HG02798 (cell line): Measurements from ENCODE around the gene TET3.

Experiments used
- ATAC-seq: cut with Tn5 transposase; IDR thresholded peaks from one replicate; pipeline ENCODE4 v1.9.1; 2021; ENCODE audit warnings: mild to moderate bottlenecking; ENCODE audit not compliant: unreplicated experiment, poor library complexity

The TET3 gene

DNA sequence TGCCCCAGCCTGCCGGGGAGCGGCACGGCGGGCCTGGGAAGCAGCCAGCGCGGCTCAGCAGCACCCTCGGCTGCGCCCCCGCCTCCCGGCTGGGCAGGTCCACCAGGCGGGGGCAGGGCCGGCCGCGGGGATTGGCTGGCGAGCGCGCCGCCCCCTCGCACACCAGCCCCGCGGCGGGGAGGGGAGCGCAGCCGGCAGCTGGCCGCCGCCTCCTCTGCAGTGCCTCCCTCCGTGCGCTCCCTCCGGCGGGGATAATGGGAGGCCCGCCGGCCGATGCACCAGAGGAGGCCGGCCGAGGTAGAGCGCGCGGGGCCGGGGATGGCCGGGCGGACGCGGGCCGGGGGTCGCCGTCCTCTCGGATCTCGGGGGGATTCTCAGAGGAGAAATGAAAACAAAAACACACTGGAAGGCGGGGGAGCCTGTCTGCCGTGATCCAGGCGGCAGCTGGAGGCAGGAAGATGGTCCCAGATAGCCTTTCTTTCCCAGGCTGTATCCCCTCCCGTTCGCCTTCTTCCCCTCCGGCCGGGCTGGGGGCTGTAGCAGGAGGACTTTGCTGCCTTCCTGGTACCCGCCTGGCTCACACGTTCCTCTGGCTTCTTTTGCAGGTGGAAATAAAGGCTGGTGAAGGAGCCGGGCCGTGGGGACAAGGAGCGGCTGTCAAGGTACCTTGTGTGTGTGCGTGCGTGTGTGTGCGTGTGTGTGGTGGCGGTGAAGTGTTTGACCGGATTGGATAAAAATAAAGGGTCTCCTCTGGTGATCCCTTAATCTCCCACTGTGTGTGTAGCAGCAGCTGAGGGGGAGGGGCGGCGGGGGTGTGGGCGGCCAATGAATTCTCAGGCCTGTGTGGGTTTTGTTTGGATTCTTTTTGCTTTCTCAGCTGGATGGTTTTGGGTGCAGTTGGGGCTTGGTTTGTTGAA lies 18.1 kb downstream of the TET3 start:
- ATAC-seq: peak; percentile 94

GRCh38 chr2:74003494-74004211 lies 18.9 kb downstream of the TET3 start:
- ATAC-seq: no peak

DNA sequence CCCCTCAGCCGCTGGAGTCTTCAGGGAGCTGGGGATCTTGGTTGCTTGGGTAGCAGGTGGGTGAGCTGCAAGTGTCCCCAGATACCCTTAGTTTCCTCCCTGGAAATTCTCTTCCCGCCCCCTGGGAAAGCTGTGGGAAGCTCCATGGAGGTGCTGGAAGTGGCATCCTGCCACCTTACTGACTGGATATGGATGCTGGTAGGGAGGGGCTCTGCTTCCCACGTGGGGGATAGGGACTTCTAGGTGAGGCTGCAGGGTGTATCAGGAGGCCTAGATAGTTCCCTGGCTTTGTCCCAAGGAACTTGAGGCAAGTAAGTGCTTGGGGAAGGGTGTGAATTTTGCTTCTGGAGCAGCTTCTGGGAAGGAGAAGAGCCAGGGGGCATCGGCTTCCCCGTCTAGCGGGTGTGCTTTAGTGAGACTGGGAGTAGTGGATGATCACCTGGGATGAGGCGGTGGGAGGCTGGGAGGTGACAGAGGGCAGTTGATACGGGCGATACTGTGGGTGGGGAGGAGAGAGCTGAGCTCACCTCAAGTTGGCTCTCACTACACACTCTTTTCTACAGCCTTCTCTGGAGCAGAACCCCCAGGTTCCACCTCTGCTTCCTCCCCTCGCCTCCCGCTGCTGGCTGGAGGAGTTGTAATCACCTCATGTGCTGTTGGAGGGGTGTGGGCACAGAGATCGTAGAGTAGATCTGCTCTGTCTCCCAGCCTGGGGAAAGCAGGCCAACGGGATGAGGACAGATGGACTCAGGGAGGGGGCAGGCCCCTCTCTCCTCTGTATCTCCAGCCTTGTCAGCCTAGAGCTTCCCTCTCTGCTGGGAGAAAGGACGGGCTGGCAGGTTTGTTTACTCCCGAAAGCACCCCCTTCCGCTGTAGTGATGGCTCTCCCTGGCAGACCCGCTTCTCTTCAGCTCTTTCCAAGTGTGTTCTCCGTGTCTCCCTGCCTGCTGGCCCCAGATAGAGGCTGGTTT lies 19.8 kb downstream of the TET3 start:
- no peak for ATAC-seq

DNA sequence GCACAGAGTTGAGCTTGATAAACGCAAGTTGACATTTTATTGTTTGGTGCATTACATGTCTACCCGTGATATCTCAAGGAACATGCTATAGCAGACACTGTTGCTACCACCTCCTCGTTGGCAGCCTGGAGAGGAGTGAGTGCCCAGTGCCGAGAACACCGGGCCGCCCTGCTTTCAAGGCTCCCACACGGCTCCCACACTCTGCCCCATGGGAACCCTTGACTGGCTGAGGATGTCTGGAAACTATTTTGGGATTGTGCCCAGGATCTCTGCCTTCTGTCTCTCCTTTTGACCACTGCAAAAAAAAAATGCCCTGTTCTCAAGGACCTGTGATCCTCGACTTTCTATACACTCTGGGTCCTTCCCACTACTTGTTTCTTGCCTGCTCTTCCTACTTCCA lies 21.1 kb downstream of the TET3 start:
- ATAC-seq: no peak

DNA sequence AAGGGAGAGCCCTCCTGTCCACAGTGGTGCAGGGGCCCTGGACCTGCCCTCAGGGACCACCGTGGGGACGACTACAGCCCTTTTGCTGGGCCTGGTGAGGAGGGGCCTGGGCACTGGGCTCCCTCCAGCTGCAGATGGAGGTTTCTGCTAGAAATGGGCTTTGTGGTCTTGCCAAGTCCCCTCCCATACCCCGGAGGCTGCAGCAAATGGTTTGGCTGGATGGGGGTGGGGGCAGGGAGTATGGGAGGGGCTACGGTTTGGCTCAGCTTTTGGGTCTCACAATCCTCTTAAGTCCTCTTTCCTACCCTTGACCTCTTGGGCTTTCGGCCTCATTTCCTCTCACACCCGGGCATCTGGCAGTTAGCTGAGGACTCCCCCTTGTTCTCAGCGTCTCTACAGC lies 21.7 kb downstream of the TET3 start:
- no peak for ATAC-seq

- ATAC-seq: no peak
Observed at GRCh38 chr2:74007121-74007520, 22.4 kb downstream of the TET3 start.

DNA sequence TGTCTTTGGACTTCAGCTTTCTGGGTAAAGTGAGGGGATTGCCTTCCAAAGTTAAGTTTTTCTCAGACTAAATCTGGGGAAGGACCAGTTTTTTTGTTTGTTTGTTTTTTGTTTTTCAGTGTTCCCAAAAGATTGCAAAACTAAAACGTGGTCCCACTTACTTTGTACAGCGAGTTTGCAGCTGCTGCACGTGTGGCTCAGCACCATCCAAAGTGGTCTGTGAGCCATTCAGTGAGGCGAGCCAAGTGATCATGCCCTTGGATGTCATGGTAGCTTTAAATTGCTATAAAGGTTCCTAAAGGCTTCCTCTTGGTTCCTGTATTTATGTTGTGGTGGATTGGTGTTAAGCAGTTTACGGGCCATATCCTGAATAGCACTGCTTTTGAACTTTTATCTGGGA lies 23.0 kb downstream of the TET3 start:
- ATAC-seq: no peak

DNA sequence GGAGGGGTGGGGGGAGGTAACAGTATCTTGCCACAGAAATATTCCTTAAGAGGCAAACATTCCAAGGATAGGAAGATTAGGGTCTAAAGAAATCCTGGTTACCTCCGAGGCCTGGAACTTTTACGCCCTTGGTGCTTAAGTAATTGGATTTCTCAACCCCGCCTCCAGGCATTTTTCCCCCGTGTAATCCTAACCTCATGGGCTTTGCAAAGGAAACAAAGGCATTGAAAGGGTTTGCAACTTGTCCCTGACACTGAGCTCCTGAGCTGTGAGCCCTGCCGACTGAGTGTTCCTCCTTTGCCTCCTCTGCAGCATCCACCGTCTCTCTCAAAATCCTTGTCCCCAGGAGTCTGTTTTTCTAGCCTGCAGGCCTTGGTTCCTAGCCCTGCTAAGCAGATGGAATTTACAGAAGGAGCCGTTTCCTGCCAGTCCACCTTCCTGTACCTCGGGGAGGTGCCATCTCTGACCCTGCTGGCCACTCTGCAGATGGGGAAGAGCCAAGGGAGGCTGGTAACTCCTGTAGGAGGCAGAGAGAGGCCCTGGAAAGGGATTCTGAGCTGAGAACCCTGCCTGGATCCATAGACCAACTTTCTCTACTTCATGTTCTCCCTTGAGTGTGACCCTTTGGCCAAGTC lies 24.2 kb downstream of the TET3 start:
- no peak for ATAC-seq

DNA sequence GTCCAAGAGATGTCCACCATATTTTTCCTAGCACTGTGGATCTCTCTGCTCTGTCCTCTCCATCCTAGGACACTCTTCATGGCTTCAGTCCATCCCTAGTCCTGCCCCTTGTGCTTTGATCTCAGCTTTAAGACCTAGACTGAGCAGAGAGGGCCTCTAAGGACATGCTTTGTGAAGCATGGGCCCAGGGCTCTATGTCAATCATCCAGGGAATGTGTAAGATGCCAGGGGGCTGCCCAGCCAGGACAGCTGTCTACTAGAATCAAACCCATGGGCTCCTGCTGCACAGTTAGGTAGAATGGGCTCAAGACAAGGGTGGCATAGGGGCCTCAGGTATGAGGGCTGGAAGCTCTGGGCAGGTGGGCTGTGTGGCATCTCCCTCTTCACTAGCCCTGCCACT lies 24.9 kb downstream of the TET3 start:
- ATAC-seq: no peak

- ATAC-seq: no peak
Observed at GRCh38 chr2:74010087-74010541, 25.4 kb downstream of the TET3 start.

- ATAC-seq: no peak
Observed at GRCh38 chr2:74011246-74011645, 26.5 kb downstream of the TET3 start.

- ATAC-seq: no peak
Observed at GRCh38 chr2:74014813-74015212, 30.1 kb downstream of the TET3 start.

DNA sequence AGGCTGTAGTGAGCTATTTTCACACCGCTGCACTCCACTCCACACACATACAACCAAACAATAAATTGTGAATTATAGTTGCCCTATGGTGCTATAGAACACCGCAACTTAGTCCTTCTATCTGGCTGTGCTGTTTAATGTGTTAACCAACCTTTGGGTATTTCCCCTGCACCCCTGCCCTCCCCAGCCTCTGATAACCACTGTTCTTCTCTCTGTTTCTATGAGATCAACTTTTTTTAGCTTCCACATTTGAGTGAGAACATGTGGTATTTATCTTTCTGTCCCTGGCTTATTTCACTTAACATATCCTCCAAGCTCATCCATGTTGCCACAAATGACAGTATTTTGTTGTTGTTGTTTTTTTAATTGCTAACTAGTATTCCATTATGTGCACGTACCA lies 32.5 kb downstream of the TET3 start:
- peak; percentile 73 for ATAC-seq

DNA sequence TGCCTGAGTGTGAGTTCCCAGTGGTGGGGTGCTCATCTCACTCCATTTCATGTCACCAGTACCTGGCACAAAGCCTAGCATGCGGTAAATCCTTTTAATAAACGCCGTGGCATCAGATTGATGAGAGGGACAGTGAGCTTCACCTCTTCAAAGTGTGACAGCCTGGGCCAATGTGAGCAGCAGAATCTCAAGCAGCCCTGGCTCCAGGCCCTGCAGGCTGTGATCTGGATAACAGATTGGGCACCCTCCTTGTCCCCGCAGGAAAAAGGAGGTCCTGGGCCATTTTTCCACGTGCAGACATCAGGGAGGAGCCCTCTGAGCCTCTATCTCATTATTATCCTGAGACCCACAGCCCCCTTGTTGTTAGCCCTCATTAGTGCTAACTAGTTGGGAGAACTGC lies 34.8 kb downstream of the TET3 start:
- no peak for ATAC-seq

DNA sequence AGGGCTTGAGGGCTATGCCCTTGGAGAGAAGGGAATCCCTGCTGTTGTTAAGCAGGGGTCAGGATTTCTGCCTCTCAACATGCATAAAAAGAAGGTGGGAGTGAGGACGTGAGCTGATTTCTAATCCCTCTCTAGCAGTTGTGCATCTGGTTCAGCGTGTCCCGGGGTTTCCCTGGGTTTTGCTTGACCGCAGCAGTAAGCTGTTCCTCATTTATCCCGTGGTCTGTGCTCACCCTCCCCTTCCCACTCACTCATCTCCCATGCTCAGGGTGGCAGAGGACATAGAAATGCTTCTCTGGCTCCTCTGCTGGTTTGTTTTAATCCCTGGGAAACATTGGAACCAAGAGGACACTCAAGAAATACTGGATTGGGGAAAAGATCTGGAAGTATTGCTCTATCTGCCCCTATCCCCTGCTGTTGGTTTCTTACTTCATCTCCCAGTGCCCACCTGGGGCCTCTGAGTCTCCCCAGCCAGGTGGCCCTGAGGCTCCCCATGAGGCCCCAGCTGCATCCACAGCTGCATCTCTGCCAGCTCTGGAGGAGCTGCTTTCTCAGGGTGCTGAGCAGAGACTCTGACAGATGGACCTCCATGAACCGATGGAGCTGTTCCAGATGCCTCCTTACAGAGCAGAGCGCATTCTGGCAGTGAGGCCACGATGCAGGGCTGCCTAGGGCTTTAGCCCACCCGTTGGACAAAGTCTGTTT lies 36.1 kb downstream of the TET3 start:
- peak; percentile 60 for ATAC-seq

DNA sequence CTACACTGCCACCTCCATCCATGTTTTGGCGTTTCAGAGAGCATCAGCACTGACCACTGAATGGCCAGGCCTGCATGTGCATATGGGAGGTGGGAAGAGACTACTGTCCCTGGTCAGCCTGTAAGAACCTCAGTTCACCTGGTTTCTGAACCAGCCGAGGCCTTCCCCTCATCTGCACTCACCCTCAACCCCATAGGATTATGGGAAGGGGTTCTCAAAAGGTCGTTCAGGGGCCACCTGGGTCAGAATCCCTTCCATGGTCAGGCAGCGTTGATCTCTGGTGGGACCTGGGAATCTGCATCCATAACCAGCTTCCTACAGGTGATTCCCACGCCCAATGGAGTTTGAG lies 36.7 kb downstream of the TET3 start:
- no peak for ATAC-seq

DNA sequence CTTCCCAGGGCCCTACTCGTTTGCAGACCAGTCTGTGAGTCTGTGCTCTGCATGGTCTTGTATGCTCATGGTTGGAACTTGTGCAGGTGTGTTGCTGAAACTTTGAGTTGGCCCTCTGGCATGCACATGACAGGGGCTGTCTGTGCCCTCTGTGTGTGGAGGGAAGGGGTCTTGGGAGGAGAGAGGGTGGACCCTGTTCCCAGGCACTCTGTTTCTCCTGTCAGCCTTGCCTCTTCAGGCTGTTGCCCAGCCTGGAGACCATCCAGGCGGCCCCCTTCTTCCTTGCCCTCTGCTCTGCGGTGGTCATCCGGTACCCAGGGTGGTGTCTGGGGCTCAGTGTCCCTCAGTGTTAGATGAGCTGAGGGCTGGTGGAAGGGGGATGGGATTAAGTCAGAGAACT lies 39.5 kb downstream of the TET3 start:
- no peak for ATAC-seq

DNA sequence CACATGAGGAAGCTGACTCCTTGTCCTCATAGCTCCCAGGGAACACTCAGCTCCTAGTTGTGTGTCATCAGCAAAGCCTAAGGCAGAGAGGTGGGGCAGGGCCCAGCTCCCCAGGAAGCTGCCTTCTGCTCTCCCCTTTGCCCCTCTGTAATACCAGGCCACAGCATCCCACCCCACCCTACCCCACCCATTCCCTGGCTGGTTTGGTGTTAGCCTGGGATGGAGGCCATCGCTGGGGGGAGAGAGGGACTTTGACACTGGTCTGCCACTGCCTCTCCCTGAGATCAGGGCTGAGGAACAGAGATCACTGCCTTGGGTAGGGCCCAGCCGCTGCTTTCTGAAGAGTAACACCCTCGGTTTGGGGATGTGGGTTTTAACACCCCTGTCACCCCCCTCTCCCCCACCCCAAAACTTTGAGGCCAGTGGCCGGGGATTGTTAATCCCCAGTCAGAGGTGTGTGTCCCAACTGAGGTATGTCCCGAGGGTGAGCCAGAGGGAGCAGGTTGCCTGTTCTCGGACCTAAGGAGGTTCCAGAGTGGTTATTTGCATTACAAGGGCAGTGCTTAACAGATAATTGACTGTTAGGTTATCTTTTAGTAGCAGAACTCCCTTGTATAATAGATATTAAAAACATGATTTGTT lies 41.4 kb downstream of the TET3 start:
- peak; percentile 42 for ATAC-seq

- ATAC-seq: no peak
Observed at GRCh38 chr2:74026687-74027241, 42.1 kb downstream of the TET3 start.
